DMS 273 (cell line): Measurements from ENCODE around the gene ARFGAP3.
"Not testable (repeated sequence)": the region's sequence is repeated elsewhere in the genome, so short reads cannot be mapped to it uniquely, and the experiment has no call there.

Experiments used
- DNase-seq: peaks from one replicate; lab custom pipeline; 2025; ENCODE audit not compliant: unreplicated experiment; lab: John Stamatoyannopoulos, UW

The ARFGAP3 gene

DNA sequence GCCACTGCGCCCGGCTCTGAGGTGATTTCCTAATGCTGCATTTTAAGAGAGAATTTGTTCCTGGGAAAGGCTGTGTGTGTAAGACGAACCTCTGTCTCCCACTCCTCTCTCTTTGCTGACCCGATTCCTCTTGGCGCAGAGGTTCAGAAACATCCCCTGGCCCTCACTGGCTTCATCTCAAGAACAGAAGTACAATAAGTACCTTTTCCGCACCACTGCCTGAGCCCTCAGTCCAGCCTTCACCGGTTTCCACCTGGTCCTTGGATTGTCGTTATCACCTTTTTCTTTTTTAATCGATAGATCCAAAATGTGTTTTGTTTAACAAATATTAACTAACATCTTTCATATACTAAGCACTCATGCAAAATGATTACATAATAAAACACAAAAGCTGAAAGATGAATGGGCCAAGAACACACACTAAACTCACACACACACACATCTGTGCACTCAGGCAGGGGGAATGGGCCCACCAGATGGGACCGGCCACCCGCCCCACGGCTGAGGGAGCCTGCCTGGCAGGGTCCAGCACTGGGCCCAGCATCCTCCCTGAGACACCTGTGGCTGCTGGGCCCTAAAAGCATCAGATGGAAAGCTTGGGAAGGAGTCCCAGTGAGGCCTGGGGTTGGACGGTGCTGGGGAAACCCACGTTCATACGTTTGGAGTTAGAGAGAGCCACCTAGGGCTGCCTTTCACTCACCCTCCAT, 86.0 kb downstream of the ARFGAP3 start:
- DNase-seq, result no peak

DNA sequence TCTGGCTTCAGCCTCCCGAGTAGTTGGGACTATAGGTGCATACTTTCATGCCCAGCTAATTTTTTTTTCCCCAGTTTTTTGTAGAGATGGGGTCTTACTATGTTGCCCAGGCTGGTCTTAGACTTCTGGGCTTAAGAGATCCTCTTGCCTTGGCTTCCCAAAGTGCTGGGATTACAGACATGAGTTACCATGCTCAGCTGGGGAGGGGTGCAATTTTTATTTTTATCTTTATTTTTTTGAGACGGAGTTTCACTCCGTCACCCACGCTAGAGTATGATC, 86.7 kb downstream of the ARFGAP3 start:
- DNase-seq, result no peak

DNA sequence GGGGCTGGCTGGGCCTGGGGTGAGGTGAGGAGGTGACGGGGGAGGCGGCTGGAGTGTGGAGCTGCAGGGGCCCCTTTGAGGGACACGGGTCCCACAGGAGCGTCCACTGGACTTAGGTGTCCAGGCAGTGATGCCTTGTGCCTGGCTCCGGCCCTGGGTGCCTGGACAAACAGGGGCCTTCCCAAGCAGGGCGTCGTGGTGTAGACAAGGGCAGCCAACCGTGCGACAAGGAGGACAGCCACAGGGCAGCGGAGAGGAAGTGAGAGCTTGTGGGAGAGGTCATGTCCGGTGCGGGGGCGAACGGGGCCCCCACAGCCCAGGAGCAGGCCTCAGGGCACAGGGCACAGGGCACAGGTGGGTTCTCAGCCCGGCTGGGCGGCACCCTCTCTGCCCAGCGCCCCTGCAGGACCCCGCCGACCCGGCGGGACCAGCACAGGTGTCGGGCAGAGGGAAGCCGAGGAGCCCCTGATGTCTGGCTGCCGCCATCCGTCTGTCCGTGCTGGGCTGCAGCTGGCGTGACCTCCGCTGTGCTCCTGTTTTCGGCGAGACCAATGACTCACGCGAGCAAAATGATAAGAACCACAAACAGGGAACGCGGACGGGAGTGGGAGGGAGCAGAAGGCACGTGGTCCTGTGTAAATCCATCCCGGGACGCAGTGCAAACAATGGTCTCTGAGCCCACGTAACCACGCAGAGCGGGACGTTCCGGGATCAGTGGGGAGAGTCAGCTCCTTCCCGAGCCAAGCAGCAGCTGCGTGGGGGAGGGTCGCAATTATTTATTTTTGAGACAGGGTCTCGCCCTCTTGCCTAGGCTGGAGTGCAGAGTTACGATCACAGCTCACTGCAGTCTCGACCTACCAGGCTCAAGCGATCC, 87.3 kb downstream of the ARFGAP3 start:
- no peak for DNase-seq

- DNase-seq, result no peak
Observed at GRCh38 chr22:42769238-42769573, 87.9 kb downstream of the ARFGAP3 start.

DNA sequence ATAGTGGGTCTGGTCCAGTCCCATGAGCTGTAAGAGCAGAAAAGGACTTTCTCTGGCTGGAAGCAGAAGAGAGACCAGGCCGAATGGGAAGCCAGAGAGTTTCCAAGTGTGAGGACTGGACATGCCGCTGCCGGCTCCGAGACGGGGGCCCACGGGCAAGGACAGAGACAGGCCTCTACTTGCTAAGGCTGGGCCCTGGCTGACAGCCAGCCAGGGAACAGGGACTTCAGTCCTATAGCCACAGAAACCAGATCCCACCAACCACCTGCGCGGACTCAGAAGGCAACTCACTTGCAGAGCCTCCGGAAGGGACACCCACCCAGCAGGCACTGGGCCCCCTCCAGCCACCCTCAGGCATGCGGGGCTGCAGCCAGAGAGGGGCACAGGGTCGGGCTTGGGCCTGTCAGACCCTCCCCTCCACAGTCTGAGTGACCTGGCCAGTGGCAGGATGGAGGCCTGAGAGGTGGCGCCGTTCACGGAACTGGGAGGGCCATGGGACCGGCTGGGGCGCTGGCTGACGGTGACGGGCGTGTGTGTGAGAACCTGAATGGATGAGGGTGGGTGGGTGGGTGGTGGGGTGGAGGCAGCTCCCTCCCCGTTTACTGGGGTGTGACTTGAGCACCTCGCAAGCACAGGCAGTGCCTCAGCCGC, 88.6 kb downstream of the ARFGAP3 start:
- no peak for DNase-seq

- no peak for DNase-seq
Observed at GRCh38 chr22:42766860-42767259, 90.2 kb downstream of the ARFGAP3 start.

DNA sequence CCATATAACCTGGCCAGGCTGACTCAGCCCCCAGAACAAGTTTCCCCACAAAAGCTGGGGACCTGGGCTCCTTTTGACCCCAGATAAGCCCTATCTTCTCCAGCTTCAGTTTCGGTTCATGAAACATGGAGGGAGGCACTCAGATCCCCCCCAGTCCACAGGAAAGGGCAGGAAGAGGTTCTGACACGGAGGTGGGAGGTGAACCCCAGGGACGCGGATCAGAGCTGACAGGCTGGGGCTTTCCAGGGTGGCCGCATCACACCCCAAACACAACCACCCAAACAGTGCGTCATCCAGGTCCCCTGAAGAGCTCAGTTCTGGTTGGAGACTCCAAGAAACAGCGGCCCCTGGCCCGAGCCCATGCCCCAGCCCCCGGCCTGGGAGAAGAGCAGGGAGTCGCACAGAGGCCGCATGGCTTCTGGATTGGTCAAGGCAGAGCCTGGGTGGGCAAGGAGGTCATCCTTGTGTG, 92.1 kb downstream of the ARFGAP3 start:
- no peak for DNase-seq

DNA sequence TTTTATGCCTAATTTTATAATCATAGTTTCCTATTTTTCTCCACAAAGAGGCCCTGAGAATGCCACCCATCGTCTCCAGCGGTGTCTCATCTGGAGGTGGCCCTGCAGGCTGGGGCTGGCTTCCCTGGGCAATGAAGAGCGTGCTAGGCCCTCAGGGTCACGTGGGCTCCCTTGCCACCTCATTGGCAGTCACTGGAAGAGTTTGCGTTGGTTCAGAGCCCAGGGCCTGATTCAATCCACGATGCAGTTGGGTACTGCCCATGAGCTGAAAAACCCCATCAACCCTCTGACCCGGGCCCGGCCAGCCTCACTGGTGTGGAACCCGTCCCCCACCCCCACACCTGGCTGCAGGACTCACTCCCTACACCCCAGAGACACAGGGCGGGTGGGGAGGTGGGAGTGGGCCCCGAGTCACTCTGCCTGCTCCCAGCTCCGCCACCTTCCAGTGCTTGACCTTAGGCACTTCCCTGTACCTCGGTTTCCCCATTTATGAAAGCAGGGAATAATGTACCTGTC, 93.0 kb downstream of the ARFGAP3 start:
- no peak for DNase-seq

- no peak for DNase-seq
Observed at GRCh38 chr22:42760806-42761565, 96.1 kb downstream of the ARFGAP3 start.

GRCh38 chr22:42758931-42759629, 98.0 kb downstream of the ARFGAP3 start:
- DNase-seq, result no peak

- DNase-seq, result not testable (repeated sequence)
Observed at GRCh38 chr22:42755553-42755952, 101.5 kb downstream of the ARFGAP3 start.

DNA sequence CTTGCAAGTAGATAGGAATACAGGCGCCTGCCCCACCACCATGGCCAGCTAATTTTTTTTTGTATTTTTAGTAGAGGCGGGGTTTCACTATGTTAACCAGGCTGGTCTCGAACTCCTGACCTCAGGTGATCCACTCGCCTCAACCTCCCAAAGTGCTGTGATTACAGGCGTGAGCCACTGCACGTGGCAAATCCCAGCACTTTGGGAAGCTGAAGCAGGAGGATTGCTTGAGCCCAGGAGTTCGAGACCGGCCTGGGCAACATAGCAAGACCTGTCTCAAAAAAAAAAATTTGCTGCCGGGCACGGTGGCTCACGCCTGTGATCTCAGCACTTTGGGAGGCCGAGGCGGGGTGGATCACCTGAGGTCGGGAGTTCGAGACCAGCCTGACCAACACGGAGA, 102.0 kb downstream of the ARFGAP3 start:
- DNase-seq, result not testable (repeated sequence)

- DNase-seq, result no peak
Observed at GRCh38 chr22:42754658-42755057, 102.4 kb downstream of the ARFGAP3 start.

DNA sequence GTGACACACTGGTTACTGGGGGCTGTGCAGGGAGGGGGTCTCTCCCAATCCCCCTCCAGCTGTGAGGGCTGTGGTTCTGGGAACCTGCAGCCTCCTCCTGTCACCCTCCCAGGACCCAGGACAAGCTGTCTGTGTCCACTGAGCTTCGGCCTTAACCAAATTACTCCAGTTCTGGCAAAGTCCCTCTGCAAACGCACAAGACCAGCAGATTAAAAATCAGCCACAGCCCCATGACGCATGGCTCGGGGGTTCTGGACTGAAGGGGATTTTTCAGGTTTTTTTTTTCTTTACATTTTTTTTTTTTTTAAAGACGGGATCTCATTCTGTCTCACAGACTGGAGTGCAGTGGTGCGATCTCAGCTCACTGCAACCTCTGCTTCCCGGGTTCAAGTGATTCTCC, 104.2 kb downstream of the ARFGAP3 start:
- no peak for DNase-seq

DNA sequence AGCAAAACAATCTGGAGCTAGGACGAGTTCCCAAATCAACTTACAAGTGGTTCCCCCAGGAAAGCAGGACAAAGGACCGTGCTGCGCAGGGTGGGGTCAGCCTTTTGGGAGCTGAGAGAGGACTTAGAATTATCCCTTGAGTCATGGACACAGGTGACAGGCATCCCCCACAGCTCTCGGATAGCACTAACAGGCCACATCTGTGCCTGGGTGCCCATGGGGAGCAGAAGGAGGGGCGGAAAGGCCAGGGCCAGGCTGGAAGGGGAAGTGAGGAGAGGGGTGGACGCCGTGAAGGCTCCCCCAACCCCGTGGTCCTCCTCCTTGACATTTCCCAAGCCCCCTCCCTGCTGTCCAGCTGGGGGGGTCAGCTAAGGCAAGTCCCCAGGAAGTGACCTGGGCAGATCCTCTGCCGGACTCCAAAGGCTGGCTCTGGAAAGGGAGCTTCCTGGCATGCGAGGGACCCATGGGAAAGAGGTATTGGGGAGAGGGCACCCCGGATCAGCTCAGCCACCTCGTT, 104.8 kb downstream of the ARFGAP3 start:
- DNase-seq, result no peak

- not testable (repeated sequence) for DNase-seq
Observed at GRCh38 chr22:42750421-42750820, 106.7 kb downstream of the ARFGAP3 start.

GRCh38 chr22:42747701-42748513, 109.2 kb downstream of the ARFGAP3 start:
- DNase-seq, result peak; percentile 10
